CD4-positive, alpha-beta T cell (primary cell): Measurements from ENCODE around the gene SF3A2. TPM values are rescaled to one million over a fixed set of nuclear protein-coding genes. Genes with fewer than 3 reads are reported as not detected.
A peak's percentile ranks its signal among the peaks of the same experiment; 100 is the strongest.

ENCODE experiments used
- ATAC-seq: fragments of 200-7000 bp; cut with Tn5 transposase; one replicate; pipeline ENCODE4 v1.10.0; 2022; ENCODE audit warnings: mild to moderate bottlenecking; ENCODE audit not compliant: poor library complexity
- CTCF ChIA-PET: fragments of 350-600 bp; sonication (Branson Sonifier 250); formaldehyde crosslinking; loops from one replicate; lab custom pipeline; 2021; ENCODE audit warnings: antibody characterized with exemption, inconsistent platforms; lab: Charles Lee
- POLR2A ChIA-PET: fragments of 350-600 bp; sonication (Branson Sonifier 250); formaldehyde crosslinking; loops from one replicate; lab custom pipeline; 2021; ENCODE audit warnings: antibody characterized with exemption, inconsistent platforms; lab: Charles Lee
- DNase-seq, 14 experiments: peaks; one replicate each; pipeline ENCODE4 v3.0.0-alpha.2; 2013 to 2020; ENCODE audit warnings: mixed read lengths in 2 of 14
- H3K27ac ChIP-seq, 2 donors: one replicate each; pipeline versions ENCODE4 v1.5.1 to v1.7.0; 2013; ENCODE audit warnings: low read length in 2 of 2, low read depth in 1 of 2, mild to moderate bottlenecking in 1 of 2
- H3K27me3 ChIP-seq, 2 experiments: 1 replicate in 1 of 2; 2 replicates in 1 of 2; pipeline versions ENCODE4 v1.6.1 to v1.7.0; 2013; ENCODE audit warnings: low read length in 2 of 2, control low read depth in 1 of 2, mild to moderate bottlenecking in 1 of 2, moderate library complexity in 1 of 2; ENCODE audit not compliant: insufficient read depth in 2 of 2, control insufficient read depth in 1 of 2
- H3K36me3 ChIP-seq: one replicate; pipeline ENCODE4 v1.6.1; 2013; ENCODE audit warnings: low read length, control low read depth; ENCODE audit not compliant: insufficient read depth
- H3K4me1 ChIP-seq: one replicate; pipeline ENCODE4 v1.6.1; 2013; ENCODE audit warnings: low read length, control low read depth; ENCODE audit not compliant: insufficient read depth
- H3K4me3 ChIP-seq: one replicate; pipeline ENCODE4 v1.5.1; 2013; ENCODE audit warnings: mild to moderate bottlenecking, low read length, moderate library complexity
- H3K9me3 ChIP-seq, 2 experiments: 1 replicate in 1 of 2; 2 replicates in 1 of 2; pipeline versions ENCODE4 v1.6.1 to v1.7.0; 2013; ENCODE audit warnings: low read length in 2 of 2, mild to moderate bottlenecking in 2 of 2, control low read depth in 1 of 2, moderate library complexity in 1 of 2; ENCODE audit not compliant: control insufficient read depth in 1 of 2, insufficient read depth in 1 of 2
- H3K27ac Mint-ChIP-seq: one replicate; pipeline ENCODE4 v1.8.0; 2020; ENCODE audit warnings: mixed read lengths
- H3K27me3 Mint-ChIP-seq: one replicate; pipeline ENCODE4 v1.8.0; 2021; ENCODE audit warnings: mixed read lengths
- H3K36me3 Mint-ChIP-seq: one replicate; pipeline ENCODE4 v1.8.0; 2021; ENCODE audit warnings: low read depth, mixed read lengths
- H3K4me1 Mint-ChIP-seq: one replicate; pipeline ENCODE4 v1.8.0; 2021; ENCODE audit warnings: low read depth, mixed read lengths
- H3K4me3 Mint-ChIP-seq: one replicate; pipeline ENCODE4 v1.8.0; 2020; ENCODE audit warnings: mild to moderate bottlenecking, mixed read lengths
- H3K9me3 Mint-ChIP-seq: one replicate; pipeline ENCODE4 v1.8.0; 2020; ENCODE audit warnings: mixed read lengths
- CTCF ChIP-seq: fragments of 200-600 bp; IDR thresholded peaks from one replicate; pipeline ENCODE4 v1.8.0; 2022; ENCODE audit warnings: antibody characterized with exemption, mild to moderate bottlenecking
- intact Hi-C, 2 experiments: fragments of 100-400 bp; cut with DNase I in 1 of 2; cut with micrococcal nuclease in 1 of 2; formaldehyde crosslinking; loops; one replicate each; pipeline versions ENCODE4 v1.15.1 to v1.9.0; 2023 to 2025; cut with DNase I, micrococcal nuclease
- total RNA-seq, 174 experiments: library from RNA in 2 of 174; stranded (reverse) in 2 of 174; gene quantifications; one replicate each; pipeline ENCODE4 v1.2.3 and lab custom pipeline; 2021 to 2026

SF3A2 gene
- total RNA-seq, 2 experiments from 2014 or later: 186 to 194 TPM

- peak overlapping the region; percentile 96 for H3K4me3 Mint-ChIP-seq
- H3K9me3 ChIP-seq: peaks cover 0 to 6% of the 10 kb centered on the region in 2 experiments
- peak in 3 of 14 experiments; percentile 21 to 62 (median 58) for DNase-seq
- peaks cover 58% of the 10 kb centered on the region for H3K4me1 ChIP-seq
- peaks cover 35% of the 10 kb centered on the region for H3K4me1 Mint-ChIP-seq
- H3K9me3 Mint-ChIP-seq: no peaks in the 10 kb centered on the region
- H3K36me3 Mint-ChIP-seq: peaks cover 54% of the 10 kb centered on the region
- no peak for TF ChIP-seq CTCF
- peaks cover 0 to 6% of the 10 kb centered on the region in 2 experiments for H3K27me3 ChIP-seq
- peaks cover 31% of the 10 kb centered on the region for H3K36me3 ChIP-seq
- H3K4me3 ChIP-seq: peak overlapping the region; percentile 98
- intact Hi-C loops: loop anchor here (2.0 to 10.0 kb wide), 6 partner anchors 19 to 343 kb away; partner anchors contain the start of genes LSM7 (in 1 of the 2) and SPPL2B (in 1 of the 2)
- no peaks in the 10 kb centered on the region for H3K27me3 Mint-ChIP-seq
- peak overlapping the region; percentile 60 to 91 for H3K27ac ChIP-seq
- no peak for ATAC-seq
- CTCF ChIA-PET: interaction anchor here (1.1 to 2.0 kb wide), 3 partner anchors 10 to 115 kb away, joined by 3 to 5 read pairs (median 4); partner anchors contain the start of gene PLEKHJ1
- peak overlapping the region; percentile 97 for H3K27ac Mint-ChIP-seq
- POLR2A ChIA-PET: interaction anchor here (0.7 to 11.5 kb wide), 8 partner anchors 15 to 61 kb away, joined by 3 to 195 read pairs (median 4); partner anchors contain the start of genes JSRP1, LSM7, PLEKHJ1 and SF3A2
These were observed 34.8 kb downstream of the SF3A2 start for GRCh38 chr19:2271234-2272103.

- intact Hi-C loops: loop anchor here (1.0 to 10.0 kb wide), 7 partner anchors 20 to 341 kb away; partner anchors contain the start of genes PLEKHJ1 (in 2 of the 2), SF3A2 (in 2 of the 2), LSM7 (in 1 of the 2) and SPPL2B (in 1 of the 2)
- H3K4me3 Mint-ChIP-seq: peak overlapping the region; percentile 83
- ATAC-seq: peak; percentile 11
- DNase-seq: peak; percentile 54 to 89 (median 70)
- TF ChIP-seq CTCF: peak; percentile 99
- H3K9me3 Mint-ChIP-seq: no peaks in the 10 kb centered on the region
- H3K4me1 Mint-ChIP-seq: peaks cover 31% of the 10 kb centered on the region
- CTCF ChIA-PET: interaction anchor here (1.2 to 3.3 kb wide), 8 partner anchors 12 to 118 kb away, joined by 3 to 16 read pairs (median 5); partner anchors contain the start of gene PLEKHJ1
- Histone ChIP-seq H3K9me3 (peaks cover 0 to 6% of the 10 kb centered on the region in 2 experiments), H3K27me3 (peaks cover 0 to 6% of the 10 kb centered on the region in 2 experiments), H3K4me1 (peaks cover 50% of the 10 kb centered on the region), H3K27ac (peak overlapping the region; percentile 72 to 85), H3K36me3 (peaks cover 32% of the 10 kb centered on the region), H3K4me3 (peak overlapping the region; percentile 45)
- H3K36me3 Mint-ChIP-seq: peaks cover 59% of the 10 kb centered on the region
- H3K27ac Mint-ChIP-seq: peak overlapping the region; percentile 97
- POLR2A ChIA-PET: interaction anchor here (0.6 to 11.5 kb wide), 8 partner anchors 16 to 391 kb away, joined by 3 to 195 read pairs (median 4); partner anchors contain the start of genes JSRP1, LSM7, PLEKHJ1 and SF3A2
- H3K27me3 Mint-ChIP-seq: no peaks in the 10 kb centered on the region
These were observed 36.9 kb downstream of the SF3A2 start for GRCh38 chr19:2273356-2274184.
